ENCODE measurements around the gene STX16. TPM values are rescaled to one million over a fixed set of nuclear protein-coding genes. Genes with fewer than 3 reads are reported as not detected.

STX16 gene
- total RNA-seq, 2 donors from 2014 or later: 91.6 to 114 TPM

GRCh38 chr20:58661598-58662473 is 10.8 kb downstream of the STX16 start:
- Histone ChIP-seq H3K27ac (ENCODE audit: low read depth, low read length) (no peak overlapping the region), H3K9ac (ENCODE audit: extremely low read depth, low read length, poor library complexity, severe bottlenecking) (no peak overlapping the region), H3K4me3 (ENCODE audit: low read length) (no peak overlapping the region), H3K4me1 (ENCODE audit: control insufficient read depth, insufficient read depth, low read length) (no peaks in the 10 kb centered on the region), H3K27me3 (ENCODE audit: control insufficient read depth, insufficient read depth, low read length, poor library complexity, severe bottlenecking) (no peaks in the 10 kb centered on the region), H3K9me3 (ENCODE audit: control insufficient read depth, low read length) (no peaks in the 10 kb centered on the region), H3K36me3 (ENCODE audit: control insufficient read depth, insufficient read depth, low read length) (peaks cover 34% of the 10 kb centered on the region)
- no peaks in the 10 kb centered on the region for H3K9me3 Mint-ChIP-seq
- no peak for DNase-seq
- no peak overlapping the region for H3K4me3 Mint-ChIP-seq
- H3K27me3 Mint-ChIP-seq (ENCODE audit: insufficient read depth): no peaks in the 10 kb centered on the region
- 90 to 96% methylated on average over 6 to 12 of the region's 12 CpGs for WGBS, 2 experiments (ENCODE audit: insufficient coverage in 1 of 2, insufficient read length in 1 of 2)
- no peak for TF ChIP-seq CTCF (conservative IDR thresholded peaks at IDR 0.05)
- peak overlapping the region; percentile 27 for H3K27ac Mint-ChIP-seq
- peaks cover 36% of the 10 kb centered on the region for H3K36me3 Mint-ChIP-seq (ENCODE audit: low read depth)
- peaks cover 36% of the 10 kb centered on the region for H3K4me1 Mint-ChIP-seq

- no peak for TF ChIP-seq CTCF (conservative IDR thresholded peaks at IDR 0.05)
- no peaks in the 10 kb centered on the region for H3K27me3 ChIP-seq (ENCODE audit: control insufficient read depth, insufficient read depth, low read length, poor library complexity, severe bottlenecking)
- no peak overlapping the region for H3K9ac ChIP-seq (ENCODE audit: extremely low read depth, low read length, poor library complexity, severe bottlenecking)
- H3K4me1 Mint-ChIP-seq: peaks cover 37% of the 10 kb centered on the region
- H3K4me3 Mint-ChIP-seq: no peak overlapping the region
- peaks cover 6% of the 10 kb centered on the region for H3K4me1 ChIP-seq (ENCODE audit: control insufficient read depth, insufficient read depth, low read length)
- no peak overlapping the region for H3K4me3 ChIP-seq (ENCODE audit: low read length)
- no peaks in the 10 kb centered on the region for H3K9me3 Mint-ChIP-seq
- H3K36me3 Mint-ChIP-seq (ENCODE audit: low read depth): peaks cover 46% of the 10 kb centered on the region
- H3K27ac ChIP-seq (ENCODE audit: low read depth, low read length): no peak overlapping the region
- H3K9me3 ChIP-seq (ENCODE audit: control insufficient read depth, low read length): no peaks in the 10 kb centered on the region
- no peaks in the 10 kb centered on the region for H3K27me3 Mint-ChIP-seq (ENCODE audit: insufficient read depth)
- DNase-seq: no peak
- H3K36me3 ChIP-seq (ENCODE audit: control insufficient read depth, insufficient read depth, low read length): peaks cover 47% of the 10 kb centered on the region
- WGBS, 2 experiments (ENCODE audit: insufficient coverage in 1 of 2, insufficient read length in 1 of 2): 96% methylated on average over 2 of the region's 2 CpGs; no CpG with 5 or more reads in 1 of the 2 experiments
- no peak overlapping the region for H3K27ac Mint-ChIP-seq
Observed at GRCh38 chr20:58664331-58664730, 13.2 kb downstream of the STX16 start.

GRCh38 chr20:58664883-58665282 is 13.8 kb downstream of the STX16 start:
- Histone ChIP-seq H3K9me3 (ENCODE audit: control insufficient read depth, low read length) (no peaks in the 10 kb centered on the region), H3K4me1 (ENCODE audit: control insufficient read depth, insufficient read depth, low read length) (peaks cover 11% of the 10 kb centered on the region), H3K9ac (ENCODE audit: extremely low read depth, low read length, poor library complexity, severe bottlenecking) (no peak overlapping the region), H3K27me3 (ENCODE audit: control insufficient read depth, insufficient read depth, low read length, poor library complexity, severe bottlenecking) (no peaks in the 10 kb centered on the region), H3K27ac (ENCODE audit: low read depth, low read length) (no peak overlapping the region), H3K36me3 (ENCODE audit: control insufficient read depth, insufficient read depth, low read length) (peaks cover 51% of the 10 kb centered on the region), H3K4me3 (ENCODE audit: low read length) (no peak overlapping the region)
- Mint-ChIP-seq H3K9me3 (no peaks in the 10 kb centered on the region), H3K4me3 (no peak overlapping the region), H3K27me3 (ENCODE audit: insufficient read depth) (no peaks in the 10 kb centered on the region), H3K4me1 (peaks cover 38% of the 10 kb centered on the region), H3K36me3 (ENCODE audit: low read depth) (peaks cover 46% of the 10 kb centered on the region), H3K27ac (no peak overlapping the region)
- no peak for TF ChIP-seq CTCF (conservative IDR thresholded peaks at IDR 0.05)
- no peak for DNase-seq
- WGBS, 2 experiments (ENCODE audit: insufficient coverage in 1 of 2, insufficient read length in 1 of 2): 94 to 97% methylated on average over 3 to 5 of the region's 5 CpGs
